Transverse colon (tissue), 4 donors: ENCODE results near the gene ADAMTS8. TPM values are rescaled to one million over a fixed set of nuclear protein-coding genes. Genes with fewer than 3 reads are reported as not detected.
A peak's percentile ranks its signal among the peaks of the same experiment; 100 is the strongest.

Experiments
- DNase-seq: peaks from one replicate; pipeline ENCODE4 v3.0.0-alpha.2; 2019
- H3K27ac ChIP-seq, 4 donors: fragments of 200-600 bp; sonication (generic); 2 replicates each; pipeline ENCODE4 v1.5.1; 2016 to 2018; ENCODE audit warnings: inconsistent platforms in 4 of 4
- H3K27me3 ChIP-seq: fragments of 200-600 bp; sonication (generic); 2 replicates; pipeline ENCODE4 v1.5.1; 2017; ENCODE audit warnings: inconsistent platforms
- H3K36me3 ChIP-seq, 4 donors: fragments of 200-600 bp; sonication (generic); 2 replicates each; pipeline ENCODE4 v1.5.1; 2017 to 2019; ENCODE audit warnings: inconsistent platforms in 4 of 4
- H3K4me1 ChIP-seq, 4 donors: fragments of 200-600 bp; sonication (generic); 2 replicates each; pipeline ENCODE4 v1.5.1; 2017 to 2020; ENCODE audit warnings: inconsistent platforms in 4 of 4
- H3K4me3 ChIP-seq, 4 donors: fragments of 200-600 bp; sonication (generic); 1 replicate in 1 of 4; 2 replicates in 3 of 4; pipeline versions ENCODE4 v1.5.1 to v1.6.1; 2017 to 2019; ENCODE audit warnings: inconsistent platforms in 4 of 4
- H3K9me3 ChIP-seq, 2 donors: fragments of 200-600 bp; sonication (generic); 2 replicates each; pipeline ENCODE4 v1.5.1; 2017 to 2019; ENCODE audit warnings: inconsistent platforms in 2 of 2
- CTCF ChIP-seq, 5 experiments: fragments of 200-600 bp in 3 of 5; fragments of 450-650 bp in 2 of 5; sonication (generic) in 3 of 5; IDR thresholded peaks; 1 replicate in 2 of 5; 2 replicates in 3 of 5; pipeline ENCODE4 v1.5.1; 2016 to 2017; ENCODE audit warnings: antibody characterized with exemption in 5 of 5, inconsistent platforms in 3 of 5, mild to moderate bottlenecking in 2 of 5, moderate library complexity in 1 of 5
- EP300 ChIP-seq: sonication (generic); formaldehyde crosslinking; IDR thresholded peaks from one replicate; pipeline ENCODE4 v1.6.1; 2017; ENCODE audit warnings: antibody characterized with exemption, low read depth
- POLR2A ChIP-seq: fragments of 450-650 bp; IDR thresholded peaks from one replicate; pipeline ENCODE4 v1.6.1; 2016; ENCODE audit warnings: antibody characterized with exemption, mild to moderate bottlenecking, moderate library complexity
- POLR2AphosphoS5 ChIP-seq, 3 donors: sonication (generic); formaldehyde crosslinking; IDR thresholded peaks; one replicate each; pipeline ENCODE4 v1.6.1; 2016; ENCODE audit warnings: antibody characterized with exemption in 3 of 3
- WGBS, 2 donors: methylation state at CpG; one replicate each; pipeline ENCODE4 v1.1.5; 2018; ENCODE audit warnings: low coverage in 1 of 2; 5-methylcytosine and 5-hydroxymethylcytosine counted together
- in situ Hi-C, 4 donors: fragments of 200-750 bp; cut with MboI; loops; one replicate each; pipeline versions ENCODE4 v1.15.0 to v1.15.1; 2017; ENCODE audit warnings: low sequenced_read_pairs in 3 of 4, low pct_ligation_motif_present in 1 of 4, low pct_unique_long_range_greater_than_20kb in 1 of 4
- intact Hi-C: fragments of 100-400 bp; cut with DNase I; formaldehyde crosslinking; loops from one replicate; pipeline ENCODE4 v1.15.1; 2023; ENCODE audit warnings: low total_unique reads
- total RNA-seq, 4 donors: library from RNA; depleted of rRNA; stranded (reverse); fragments of >200 nt; gene quantifications; one replicate each; pipeline ENCODE4 v1.1.0, GENCODE V29; 2016

ADAMTS8 gene
- total RNA-seq, 4 donors from 2014 or later: 0.27 to 1.00 (median 0.95) TPM; not detected in 1

- H3K27ac ChIP-seq: peak overlapping the region in 3 of 4 donors; percentile 34 to 51 (median 42)
- no peaks in the 10 kb centered on the region for H3K36me3 ChIP-seq
- in situ Hi-C loops (loop anchor here in 1 of 4 donors (25.0 kb wide), 1 partner anchor 206 kb away; no protein-coding TSS in a partner anchor), intact Hi-C loops (no loop called here)
- 20 to 71% methylated on average over 3 to 12 of the region's 12 CpGs for whole genome bisulfite sequencing, 2 donors
- no peaks in the 10 kb centered on the region for H3K27me3 ChIP-seq
- peaks cover 0 to 7% (median 3%) of the 10 kb centered on the region in 4 donors for H3K4me1 ChIP-seq
- no peak for DNase-seq
- no peaks in the 10 kb centered on the region for H3K9me3 ChIP-seq
- H3K4me3 ChIP-seq: no peak overlapping the region
- no peak for TF ChIP-seq EP300
- no peak for TF ChIP-seq POLR2A
- no peak for TF ChIP-seq CTCF (IDR thresholded peaks at IDR 0.05)
- TF ChIP-seq POLR2AphosphoS5 (IDR thresholded peaks at IDR 0.05): no peak
Observed at GRCh38 chr11:130418756-130419155, 9.7 kb downstream of the ADAMTS8 start.

- Histone ChIP-seq H3K4me3 (no peak overlapping the region), H3K36me3 (no peaks in the 10 kb centered on the region), H3K4me1 (peaks cover 0 to 7% (median 3%) of the 10 kb centered on the region in 4 donors), H3K27me3 (no peaks in the 10 kb centered on the region), H3K9me3 (no peaks in the 10 kb centered on the region), H3K27ac (peak overlapping the region in 3 of 4 donors; percentile 34 to 51 (median 42))
- in situ Hi-C loops: loop anchor here in 1 of 4 donors (25.0 kb wide), 1 partner anchor 206 kb away; no protein-coding TSS in a partner anchor
- 96 to 100% methylated on average over 1 to 5 of the region's 5 CpGs for WGBS, 2 donors
- intact Hi-C loops: no loop called here
- no peak for DNase-seq
- no peak for TF ChIP-seq EP300
- TF ChIP-seq POLR2A: no peak
- TF ChIP-seq POLR2AphosphoS5 (IDR thresholded peaks at IDR 0.05): no peak
- TF ChIP-seq CTCF (IDR thresholded peaks at IDR 0.05): no peak
Observed at GRCh38 chr11:130418210-130418609, 10.2 kb downstream of the ADAMTS8 start.

GRCh38 chr11:130416906-130417305, 11.5 kb downstream of the ADAMTS8 start:
- Histone ChIP-seq H3K4me1 (peaks cover 0 to 7% (median 3%) of the 10 kb centered on the region in 4 donors), H3K9me3 (no peaks in the 10 kb centered on the region), H3K36me3 (no peaks in the 10 kb centered on the region), H3K27me3 (no peaks in the 10 kb centered on the region), H3K27ac (no peak overlapping the region), H3K4me3 (no peak overlapping the region)
- TF ChIP-seq POLR2AphosphoS5 (IDR thresholded peaks at IDR 0.05) (no peak), POLR2A (no peak), EP300 (no peak), CTCF (IDR thresholded peaks at IDR 0.05) (no peak)
- intact Hi-C loops (no loop called here), in situ Hi-C loops (loop anchor here in 1 of 4 donors (25.0 kb wide), 1 partner anchor 205 kb away; no protein-coding TSS in a partner anchor)
- 91% methylated on average over 11 of the region's 11 CpGs; no CpG with 5 or more reads in 1 of the 2 donors for WGBS, 2 donors
- no peak for DNase-seq

- WGBS, 2 donors: 60 to 83% methylated on average over 1 to 12 of the region's 12 CpGs
- TF ChIP-seq POLR2A (no peak), EP300 (no peak), CTCF (IDR thresholded peaks at IDR 0.05) (no peak), POLR2AphosphoS5 (IDR thresholded peaks at IDR 0.05) (no peak)
- Histone ChIP-seq H3K27ac (no peak overlapping the region), H3K36me3 (no peaks in the 10 kb centered on the region), H3K4me1 (peaks cover 0 to 7% (median 3%) of the 10 kb centered on the region in 4 donors), H3K27me3 (no peaks in the 10 kb centered on the region), H3K9me3 (no peaks in the 10 kb centered on the region), H3K4me3 (no peak overlapping the region)
- intact Hi-C loops: no loop called here
- DNase-seq: no peak
- in situ Hi-C loops: loop anchor here in 1 of 4 donors (25.0 kb wide), 1 partner anchor 204 kb away; no protein-coding TSS in a partner anchor
Observed at GRCh38 chr11:130416530-130416882, 11.9 kb downstream of the ADAMTS8 start.
